ENCODE data around the gene APBB2. TPM values are rescaled to one million over a fixed set of nuclear protein-coding genes. Genes with fewer than 3 reads are reported as not detected.

The APBB2 gene
- total and polyA plus RNA-seq, 2 of the 8 experiments (the other 6 are each of a cell fraction or from before 2014, with no cell fraction given), result 58.7 to 59.4 TPM

- H3K79me2 ChIP-seq (ENCODE audit: control insufficient read depth in 1 of 2, insufficient read depth in 2 of 2, low read length in 2 of 2), result no peaks in the 10 kb centered on the region
- H2BK120ac ChIP-seq (replicated peaks; ENCODE audit: low read depth, low read length), result no peak overlapping the region
- no peak overlapping the region for H2BK12ac ChIP-seq (ENCODE audit: low read depth, low read length)
- no peak overlapping the region for H3K23ac ChIP-seq (ENCODE audit: insufficient read length)
- H4K5ac ChIP-seq (ENCODE audit: insufficient read length, low read depth, low read length), result no peak overlapping the region
- no peaks in the 10 kb centered on the region for H3K23me2 ChIP-seq (ENCODE audit: low read depth, low read length)
- H3K9ac ChIP-seq (replicated peaks in 1 of 4; ENCODE audit: extremely low read depth in 1 of 4, low read depth in 3 of 4, low read length in 3 of 4), result no peak overlapping the region
- H2AFZ ChIP-seq (ENCODE audit: low read length), result no peak overlapping the region
- H3K18ac ChIP-seq (ENCODE audit: extremely low read depth, low read length), result no peak overlapping the region
- H3K79me1 ChIP-seq (ENCODE audit: low read depth, low read length), result no peaks in the 10 kb centered on the region
- no peak overlapping the region for H3K14ac ChIP-seq (ENCODE audit: insufficient read length)
- no peak overlapping the region for H2BK5ac ChIP-seq (ENCODE audit: low read depth, low read length)
- no peak overlapping the region for H4K91ac ChIP-seq (replicated peaks; ENCODE audit: insufficient read length, low read length)
- ChIA-PET CTCF (ENCODE audit: partially characterized antibody) (no interaction called here), POLR2A (ENCODE audit: partially characterized antibody) (no interaction called here)
- H3K4me3 ChIP-seq (ENCODE audit: extremely low read depth in 1 of 4, insufficient read depth in 2 of 4, low read depth in 3 of 4, low read length in 4 of 4), result no peak overlapping the region
- H3K56ac ChIP-seq (replicated peaks; ENCODE audit: insufficient read length, low read depth, low read length), result no peak overlapping the region
- H3K4me2 ChIP-seq (ENCODE audit: insufficient read depth in 1 of 2, low read depth in 2 of 2, low read length in 2 of 2), result no peak overlapping the region
- no peaks in the 10 kb centered on the region; a peak in 1 of 4 replicates for H3K9me3 ChIP-seq (ENCODE audit: insufficient read depth in 2 of 2, low read depth in 1 of 2, low read length in 1 of 2)
- H3K4me1 ChIP-seq (replicated peaks in 1 of 4; ENCODE audit: control insufficient read depth in 3 of 4, insufficient read depth in 4 of 4, low read length in 3 of 4), result no peaks in the 10 kb centered on the region
- no peaks in the 10 kb centered on the region for H3K27me3 ChIP-seq (replicated peaks in 1 of 4; ENCODE audit: control insufficient read depth in 3 of 4, extremely low read depth in 1 of 4, insufficient read depth in 3 of 4, low read length in 3 of 4)
- H3K27ac ChIP-seq (ENCODE audit: low read depth, low read length), result no peak overlapping the region
- FAIRE-seq (no peak), DNase-seq (ENCODE audit: low read depth in 1 of 2, low spot score in 2 of 2) (no peak)
- no peak overlapping the region for H2BK20ac ChIP-seq (ENCODE audit: low read length)
- no peak overlapping the region for H4K8ac ChIP-seq (ENCODE audit: extremely low read depth, insufficient read depth, low read length)
- H4K20me1 ChIP-seq (replicated peaks in 1 of 2; ENCODE audit: control insufficient read depth in 1 of 2, insufficient read depth in 2 of 2, low read length in 2 of 2), result no peaks in the 10 kb centered on the region
- no peak overlapping the region for H2AK5ac ChIP-seq (ENCODE audit: low read depth, low read length)
- 80% methylated on average over 1 of the region's 1 CpG; no CpG with 5 or more reads in 1 of the 2 experiments for WGBS, 2 experiments (ENCODE audit: extremely low coverage in 1 of 2, insufficient coverage in 1 of 2, insufficient read length in 1 of 2, insufficient replicate concordance in 2 of 2, low coverage in 1 of 2, low lambda C conversion rate in 2 of 2, missing lambda C conversion rate in 1 of 2)
- H2BK15ac ChIP-seq (ENCODE audit: low read length), result no peak overlapping the region
- H3K36me3 ChIP-seq (ENCODE audit: control insufficient read depth in 2 of 4, insufficient read depth in 4 of 4, low read length in 3 of 4), result peaks cover 2 to 47% (median 10%) of the 10 kb centered on the region in 4 experiments; a peak in 7 of 8 replicates
- H3K4ac ChIP-seq (replicated peaks; ENCODE audit: insufficient read length, low read depth, low read length), result no peak overlapping the region
- TF ChIP-seq TBP (IDR thresholded peaks at IDR 0.05; ENCODE audit: low read depth, low read length) (no peak), CTCF (IDR thresholded peaks at IDR 0.05; ENCODE audit: control extremely low read depth in 1 of 3, insufficient read depth in 1 of 3, low read depth in 1 of 3, low read length in 3 of 3) (no peak), POLR2A (IDR thresholded peaks at IDR 0.05; ENCODE audit: control extremely low read depth in 1 of 2, low read depth in 2 of 2, low read length in 2 of 2) (no peak), SIN3A (conservative IDR thresholded peaks at IDR 0.05 in 1 of 2, IDR thresholded peaks at IDR 0.05 in 1 of 2; ENCODE audit: low read depth in 1 of 2, low read length in 2 of 2) (no peak), EGR1 (IDR thresholded peaks at IDR 0.05; ENCODE audit: borderline replicate concordance, low read depth, low read length) (no peak), RXRA (IDR thresholded peaks at IDR 0.05; ENCODE audit: insufficient read depth, low read depth, low read length) (no peak), JUND (IDR thresholded peaks at IDR 0.05; ENCODE audit: low read length) (no peak), SIRT6 (IDR thresholded peaks at IDR 0.05; ENCODE audit: low read length) (no peak), MAX (IDR thresholded peaks at IDR 0.05) (no peak), MAFK (IDR thresholded peaks at IDR 0.05; ENCODE audit: low read depth, low read length) (no peak), CBX8 (IDR thresholded peaks at IDR 0.05; ENCODE audit: borderline replicate concordance, low read depth, low read length) (no peak), TAF7 (optimal IDR thresholded peaks at IDR 0.05; ENCODE audit: borderline replicate concordance, low read depth, low read length) (no peak), FOSL1 (IDR thresholded peaks at IDR 0.05; ENCODE audit: insufficient read depth, low read depth, low read length) (no peak)
Measured at GRCh38 chr4:40778090-40778489, 436.3 kb downstream of the APBB2 start.

Data from H1 (cell line).